Peyer's patch (tissue), 4 donors: ENCODE data around the gene HMG20B.

Source experiments
- POLR2A ChIP-seq, 2 donors: fragments of 450-650 bp; IDR thresholded peaks; one replicate each; pipeline ENCODE4 v1.5.1; 2017; ENCODE audit warnings: antibody characterized with exemption in 2 of 2, mild to moderate bottlenecking in 2 of 2, moderate library complexity in 2 of 2
- TF ChIP-seq, protein P1 (sequence below), 6 experiments: fragments of 450-650 bp in 4 of 6; fragments of 200-600 bp in 2 of 6; sonication (generic) in 1 of 6; IDR thresholded peaks; one replicate each; pipeline ENCODE4 v1.5.1; 2017 to 2019; ENCODE audit warnings: antibody characterized with exemption in 6 of 6, mild to moderate bottlenecking in 3 of 6, moderate library complexity in 1 of 6

DNA sequence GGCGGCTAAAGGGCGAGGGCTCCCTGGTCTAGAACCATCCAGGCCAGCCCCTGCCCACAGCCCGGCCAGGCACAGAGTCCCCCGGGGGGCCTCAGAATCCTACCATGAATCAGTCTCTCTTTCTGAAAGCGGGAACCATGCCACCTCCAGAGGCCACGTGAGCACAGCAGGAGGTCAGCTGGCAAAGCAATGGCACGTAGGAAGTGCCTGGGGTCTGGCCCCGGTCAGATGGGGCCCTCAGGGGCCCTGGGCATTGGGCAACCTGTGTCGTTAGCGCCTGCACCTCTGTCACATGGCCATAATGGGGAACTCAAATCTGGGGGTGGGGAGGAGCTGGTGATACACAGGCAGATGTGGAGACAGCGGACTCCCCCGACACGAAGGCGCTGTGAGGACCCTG lies 24.1 kb upstream of the HMG20B start:
- TF ChIP-seq, protein P1, sequence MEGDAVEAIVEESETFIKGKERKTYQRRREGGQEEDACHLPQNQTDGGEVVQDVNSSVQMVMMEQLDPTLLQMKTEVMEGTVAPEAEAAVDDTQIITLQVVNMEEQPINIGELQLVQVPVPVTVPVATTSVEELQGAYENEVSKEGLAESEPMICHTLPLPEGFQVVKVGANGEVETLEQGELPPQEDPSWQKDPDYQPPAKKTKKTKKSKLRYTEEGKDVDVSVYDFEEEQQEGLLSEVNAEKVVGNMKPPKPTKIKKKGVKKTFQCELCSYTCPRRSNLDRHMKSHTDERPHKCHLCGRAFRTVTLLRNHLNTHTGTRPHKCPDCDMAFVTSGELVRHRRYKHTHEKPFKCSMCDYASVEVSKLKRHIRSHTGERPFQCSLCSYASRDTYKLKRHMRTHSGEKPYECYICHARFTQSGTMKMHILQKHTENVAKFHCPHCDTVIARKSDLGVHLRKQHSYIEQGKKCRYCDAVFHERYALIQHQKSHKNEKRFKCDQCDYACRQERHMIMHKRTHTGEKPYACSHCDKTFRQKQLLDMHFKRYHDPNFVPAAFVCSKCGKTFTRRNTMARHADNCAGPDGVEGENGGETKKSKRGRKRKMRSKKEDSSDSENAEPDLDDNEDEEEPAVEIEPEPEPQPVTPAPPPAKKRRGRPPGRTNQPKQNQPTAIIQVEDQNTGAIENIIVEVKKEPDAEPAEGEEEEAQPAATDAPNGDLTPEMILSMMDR (IDR thresholded peaks at IDR 0.05): no peak
- no peak for TF ChIP-seq POLR2A (IDR thresholded peaks at IDR 0.05)
